ENCODE measurements around the gene MTCH1.

The MTCH1 gene

DNA sequence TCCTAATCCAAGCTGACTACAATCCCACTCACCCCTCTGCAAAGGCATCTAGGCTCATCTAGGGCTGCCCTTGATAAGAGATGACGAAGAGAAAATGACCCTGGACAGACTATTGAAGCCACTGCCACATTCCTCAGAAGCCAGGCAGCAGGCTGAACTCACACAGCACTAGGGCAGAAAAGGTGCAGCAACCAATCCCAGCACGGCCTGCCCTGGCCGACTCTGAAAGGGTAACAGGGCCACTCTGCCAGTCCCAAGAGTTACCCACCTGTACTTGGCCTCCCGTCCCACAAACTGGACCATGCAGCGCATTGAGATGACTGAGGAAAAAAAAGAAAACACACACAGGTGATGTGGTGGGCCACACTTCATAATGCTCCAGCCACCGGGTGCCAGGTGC, 9.1 kb downstream of the MTCH1 start:
- Histone ChIP-seq H3K27me3 (ENCODE audit: control insufficient read depth, insufficient read depth, low read length, poor library complexity, severe bottlenecking) (no peaks in the 10 kb centered on the region), H3K27ac (ENCODE audit: insufficient read depth, low read depth, low read length, poor library complexity, severe bottlenecking) (no peak overlapping the region), H3K4me3 (ENCODE audit: insufficient read depth, low read depth, low read length) (no peak overlapping the region), H3K9me3 (ENCODE audit: control insufficient read depth, low read length) (no peaks in the 10 kb centered on the region), H3K36me3 (ENCODE audit: control insufficient read depth, insufficient read depth, low read length) (peaks cover 64% of the 10 kb centered on the region), H3K4me1 (ENCODE audit: control insufficient read depth, insufficient read depth, low read length) (peaks cover 17% of the 10 kb centered on the region)
- 93 to 94% methylated on average over 6 of the region's 6 CpGs for WGBS, 2 experiments

- Histone ChIP-seq H3K36me3 (ENCODE audit: control insufficient read depth, insufficient read depth, low read length) (peaks cover 68% of the 10 kb centered on the region), H3K4me3 (ENCODE audit: insufficient read depth, low read depth, low read length) (no peak overlapping the region), H3K27ac (ENCODE audit: insufficient read depth, low read depth, low read length, poor library complexity, severe bottlenecking) (no peak overlapping the region), H3K27me3 (ENCODE audit: control insufficient read depth, insufficient read depth, low read length, poor library complexity, severe bottlenecking) (no peaks in the 10 kb centered on the region), H3K9me3 (ENCODE audit: control insufficient read depth, low read length) (no peaks in the 10 kb centered on the region), H3K4me1 (ENCODE audit: control insufficient read depth, insufficient read depth, low read length) (peaks cover 13% of the 10 kb centered on the region)
- 96 to 97% methylated on average over 7 of the region's 7 CpGs for WGBS, 2 experiments
Measured at GRCh38 chr6:36976509-36976908, 9.5 kb downstream of the MTCH1 start.

DNA sequence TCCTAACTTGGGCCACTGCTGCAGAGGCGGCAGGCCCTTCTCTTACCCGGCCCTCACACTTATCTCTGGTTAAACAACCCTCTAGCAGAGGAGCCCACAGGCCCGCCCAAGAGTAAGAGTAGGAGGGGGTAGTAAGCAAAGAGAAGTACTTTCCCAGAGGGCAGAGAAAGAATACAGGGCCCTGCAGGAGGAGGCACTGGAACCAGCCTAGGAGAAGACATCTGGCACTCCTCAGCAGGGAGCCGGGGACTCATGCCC, 10.1 kb downstream of the MTCH1 start:
- Histone ChIP-seq H3K27ac (ENCODE audit: insufficient read depth, low read depth, low read length, poor library complexity, severe bottlenecking) (no peak overlapping the region), H3K27me3 (ENCODE audit: control insufficient read depth, insufficient read depth, low read length, poor library complexity, severe bottlenecking) (no peaks in the 10 kb centered on the region), H3K4me3 (ENCODE audit: insufficient read depth, low read depth, low read length) (no peak overlapping the region), H3K9me3 (ENCODE audit: control insufficient read depth, low read length) (no peaks in the 10 kb centered on the region), H3K4me1 (ENCODE audit: control insufficient read depth, insufficient read depth, low read length) (peaks cover 7% of the 10 kb centered on the region), H3K36me3 (ENCODE audit: control insufficient read depth, insufficient read depth, low read length) (peaks cover 72% of the 10 kb centered on the region)
- 95 to 99% methylated on average over 3 to 4 of the region's 4 CpGs for WGBS, 2 experiments

DNA sequence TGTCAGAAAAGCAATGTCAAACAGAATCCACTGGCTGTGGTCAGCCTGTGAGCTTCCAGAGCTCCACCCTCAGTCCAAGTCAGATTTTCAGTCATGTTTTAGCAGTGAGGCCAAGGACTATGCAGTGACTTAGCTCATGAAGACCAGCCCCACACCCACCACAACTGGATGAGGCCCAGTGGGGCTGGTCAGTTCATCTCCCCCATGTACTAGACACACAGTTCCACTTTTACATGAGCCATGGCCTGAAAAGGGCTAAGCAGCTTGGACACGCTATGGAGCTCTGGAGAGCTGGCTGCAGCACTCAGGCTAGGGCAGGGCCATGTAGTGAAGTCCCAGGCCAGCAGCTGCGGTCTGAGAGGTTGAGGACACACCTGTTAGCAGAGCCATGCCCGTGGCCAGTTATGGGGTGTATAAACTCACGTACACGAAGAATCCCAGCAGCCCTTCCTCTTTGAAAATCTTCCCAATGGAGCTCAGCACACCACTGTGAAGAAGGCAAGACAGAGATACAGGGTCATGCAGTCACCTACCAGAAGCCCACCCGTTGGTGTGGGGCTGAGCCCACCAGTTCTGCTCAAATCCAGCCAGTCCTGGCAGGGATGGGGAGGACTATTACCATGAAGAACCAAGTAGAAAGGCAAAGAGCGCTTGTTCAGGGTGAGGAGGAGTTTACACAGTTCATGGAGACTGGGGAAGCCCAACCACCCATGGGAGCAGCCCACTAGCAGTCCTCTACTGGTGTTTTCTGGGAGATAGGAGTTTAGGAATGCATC, 10.6 kb downstream of the MTCH1 start:
- H3K4me3 ChIP-seq (ENCODE audit: insufficient read depth, low read depth, low read length): no peak overlapping the region
- H3K4me1 ChIP-seq (ENCODE audit: control insufficient read depth, insufficient read depth, low read length): peaks cover 2% of the 10 kb centered on the region
- H3K9me3 ChIP-seq (ENCODE audit: control insufficient read depth, low read length): no peaks in the 10 kb centered on the region
- H3K36me3 ChIP-seq (ENCODE audit: control insufficient read depth, insufficient read depth, low read length): peaks cover 77% of the 10 kb centered on the region
- WGBS, 2 experiments: 95% methylated on average over 7 of the region's 7 CpGs
- H3K27me3 ChIP-seq (ENCODE audit: control insufficient read depth, insufficient read depth, low read length, poor library complexity, severe bottlenecking): no peaks in the 10 kb centered on the region
- no peak overlapping the region for H3K27ac ChIP-seq (ENCODE audit: insufficient read depth, low read depth, low read length, poor library complexity, severe bottlenecking)

- WGBS, 2 experiments: 90 to 95% methylated on average over 4 of the region's 4 CpGs
- peaks cover 92% of the 10 kb centered on the region for H3K36me3 ChIP-seq (ENCODE audit: control insufficient read depth, insufficient read depth, low read length)
Measured at GRCh38 chr6:36973647-36974046, 12.3 kb downstream of the MTCH1 start.

GRCh38 chr6:36973190-36973589, 12.8 kb downstream of the MTCH1 start:
- Histone ChIP-seq H3K4me1 (ENCODE audit: control insufficient read depth, insufficient read depth, low read length) (no peaks in the 10 kb centered on the region), H3K27me3 (ENCODE audit: control insufficient read depth, insufficient read depth, low read length, poor library complexity, severe bottlenecking) (no peaks in the 10 kb centered on the region), H3K9me3 (ENCODE audit: control insufficient read depth, low read length) (no peaks in the 10 kb centered on the region), H3K36me3 (ENCODE audit: control insufficient read depth, insufficient read depth, low read length) (peaks cover 92% of the 10 kb centered on the region), H3K4me3 (ENCODE audit: insufficient read depth, low read depth, low read length) (no peak overlapping the region), H3K27ac (ENCODE audit: insufficient read depth, low read depth, low read length, poor library complexity, severe bottlenecking) (no peak overlapping the region)
- WGBS, 2 experiments: 100% methylated on average over 1 of the region's 1 CpG; no CpG with 5 or more reads in 1 of the 2 experiments

More at GRCh38 chr6:36973647-36974046, 12.3 kb downstream of the MTCH1 start:
- Histone ChIP-seq H3K27ac (ENCODE audit: insufficient read depth, low read depth, low read length, poor library complexity, severe bottlenecking) (no peak overlapping the region), H3K4me3 (ENCODE audit: insufficient read depth, low read depth, low read length) (no peak overlapping the region), H3K9me3 (ENCODE audit: control insufficient read depth, low read length) (no peaks in the 10 kb centered on the region), H3K4me1 (ENCODE audit: control insufficient read depth, insufficient read depth, low read length) (no peaks in the 10 kb centered on the region), H3K27me3 (ENCODE audit: control insufficient read depth, insufficient read depth, low read length, poor library complexity, severe bottlenecking) (no peaks in the 10 kb centered on the region)

- Histone ChIP-seq H3K27me3 (ENCODE audit: control insufficient read depth, insufficient read depth, low read length, poor library complexity, severe bottlenecking) (no peaks in the 10 kb centered on the region), H3K9me3 (ENCODE audit: control insufficient read depth, low read length) (no peaks in the 10 kb centered on the region), H3K27ac (ENCODE audit: insufficient read depth, low read depth, low read length, poor library complexity, severe bottlenecking) (no peak overlapping the region), H3K4me3 (ENCODE audit: insufficient read depth, low read depth, low read length) (no peak overlapping the region), H3K36me3 (ENCODE audit: control insufficient read depth, insufficient read depth, low read length) (peaks cover 83% of the 10 kb centered on the region), H3K4me1 (ENCODE audit: control insufficient read depth, insufficient read depth, low read length) (no peaks in the 10 kb centered on the region)
- WGBS, 2 experiments: 93 to 95% methylated on average over 14 of the region's 14 CpGs
Measured at GRCh38 chr6:36971921-36972673, 13.9 kb downstream of the MTCH1 start.

GRCh38 chr6:36970892-36971842, 14.8 kb downstream of the MTCH1 start:
- WGBS, 2 experiments: 89 to 91% methylated on average over 17 of the region's 17 CpGs
- no peaks in the 10 kb centered on the region for H3K4me1 ChIP-seq (ENCODE audit: control insufficient read depth, insufficient read depth, low read length)
- H3K36me3 ChIP-seq (ENCODE audit: control insufficient read depth, insufficient read depth, low read length): peaks cover 74% of the 10 kb centered on the region
- H3K27ac ChIP-seq (ENCODE audit: insufficient read depth, low read depth, low read length, poor library complexity, severe bottlenecking): no peak overlapping the region
- H3K9me3 ChIP-seq (ENCODE audit: control insufficient read depth, low read length): no peaks in the 10 kb centered on the region
- H3K27me3 ChIP-seq (ENCODE audit: control insufficient read depth, insufficient read depth, low read length, poor library complexity, severe bottlenecking): no peaks in the 10 kb centered on the region
- H3K4me3 ChIP-seq (ENCODE audit: insufficient read depth, low read depth, low read length): no peak overlapping the region

DNA sequence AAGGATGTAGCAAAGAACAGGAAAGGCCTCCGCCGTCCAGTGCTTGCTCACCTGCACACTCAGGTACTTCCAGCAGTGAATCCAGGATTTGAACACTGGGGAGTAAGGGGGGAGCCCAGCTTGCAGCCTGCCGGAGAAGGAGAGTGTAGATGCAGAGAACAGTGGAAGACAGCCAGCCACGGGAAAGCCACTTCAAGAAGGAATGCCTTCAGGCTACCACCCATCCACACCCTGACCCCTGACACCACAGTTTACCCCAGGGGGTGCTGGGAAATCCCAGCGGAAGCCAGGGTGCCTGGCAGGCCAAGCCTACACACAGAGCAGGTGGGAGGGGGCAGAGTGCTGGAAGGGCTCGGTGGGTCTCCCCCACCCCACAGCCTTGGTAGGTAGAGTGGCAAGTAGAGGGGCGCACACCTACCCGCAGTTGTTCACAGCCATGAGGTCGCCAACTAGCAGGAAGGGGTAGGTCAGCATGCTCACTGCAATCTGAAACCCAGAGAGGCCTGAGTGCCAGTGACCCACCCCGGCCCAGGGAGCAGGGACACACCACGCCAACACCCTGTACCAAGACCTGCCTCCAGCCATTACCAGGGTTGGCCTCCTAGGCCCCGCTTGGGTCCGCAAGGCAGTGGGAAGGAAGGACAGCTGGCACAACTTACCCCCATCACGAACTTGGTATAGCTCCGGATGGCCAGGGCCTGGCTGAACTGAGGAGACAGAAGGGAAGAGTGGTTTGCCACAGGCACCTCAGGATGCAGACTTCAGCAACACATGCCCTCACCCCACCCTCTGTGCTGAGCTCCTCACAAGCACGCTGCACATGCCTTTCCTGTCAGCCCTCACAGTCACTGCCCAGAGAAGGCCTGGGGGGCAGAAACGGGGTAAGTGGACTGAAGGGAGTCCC, 15.8 kb downstream of the MTCH1 start:
- 94 to 95% methylated on average over 17 of the region's 17 CpGs for whole genome bisulfite sequencing, 2 experiments
- H3K4me1 ChIP-seq (ENCODE audit: control insufficient read depth, insufficient read depth, low read length): no peaks in the 10 kb centered on the region
- H3K4me3 ChIP-seq (ENCODE audit: insufficient read depth, low read depth, low read length): no peak overlapping the region
- H3K9me3 ChIP-seq (ENCODE audit: control insufficient read depth, low read length): no peaks in the 10 kb centered on the region
- H3K27ac ChIP-seq (ENCODE audit: insufficient read depth, low read depth, low read length, poor library complexity, severe bottlenecking): no peak overlapping the region
- H3K27me3 ChIP-seq (ENCODE audit: control insufficient read depth, insufficient read depth, low read length, poor library complexity, severe bottlenecking): no peaks in the 10 kb centered on the region
- peaks cover 65% of the 10 kb centered on the region for H3K36me3 ChIP-seq (ENCODE audit: control insufficient read depth, insufficient read depth, low read length)

All from ectodermal cell (in vitro differentiated cells).